ENCODE data around the gene APOL4. TPM values are rescaled to one million over a fixed set of nuclear protein-coding genes. Genes with fewer than 3 reads are reported as not detected.

APOL4 gene
- total RNA-seq, 2 experiments from 2014 or later = 17.0 to 22.6 TPM

Other genes with a start within 250 kb of the APOL4 start
- 1 to 10 TPM in 1 of 2 experiments, under 1 TPM in 1; 0.99 to 1.9 TPM for gene RBFOX2, start 173.0 kb downstream of the APOL4 start, total RNA-seq
- 100 to 1,000 TPM; 134 to 160 TPM for gene APOL3, start 41.1 kb downstream of the APOL4 start, total RNA-seq
- 10 to 100 TPM; 82.6 to 86.4 TPM for gene APOL2, start 37.7 kb upstream of the APOL4 start, total RNA-seq
- gene APOL1, start 51.3 kb upstream of the APOL4 start, total RNA-seq = 10 to 100 TPM; 55.6 to 61.6 TPM
- 100 to 1,000 TPM; 695 to 913 TPM for gene MYH9, start 186.2 kb upstream of the APOL4 start, total RNA-seq

Data from activated CD8-positive, alpha-beta memory T cell treated with anti-CD3 and anti-CD28 coated beads, Interleukin-2, amount 10 ng/mL, durations not matched to agents 7 days and 5 days (primary cell).